ENCODE measurements around the gene LGALS9C. TPM values are rescaled to one million over a fixed set of nuclear protein-coding genes. Genes with fewer than 3 reads are reported as not detected.
"Not testable (repeated sequence)": the region's sequence is repeated elsewhere in the genome, so short reads cannot be mapped to it uniquely, and the experiment has no call there.

The LGALS9C gene
- total RNA-seq (2021): not detected in 3 replicates
- Bru-seq, nascent RNA: not detected
- long read RNA-seq, experiment 1: 0 reads
- long read RNA-seq, experiment 2: 0 reads
- long read RNA-seq, experiment 3: 0 reads

DNA sequence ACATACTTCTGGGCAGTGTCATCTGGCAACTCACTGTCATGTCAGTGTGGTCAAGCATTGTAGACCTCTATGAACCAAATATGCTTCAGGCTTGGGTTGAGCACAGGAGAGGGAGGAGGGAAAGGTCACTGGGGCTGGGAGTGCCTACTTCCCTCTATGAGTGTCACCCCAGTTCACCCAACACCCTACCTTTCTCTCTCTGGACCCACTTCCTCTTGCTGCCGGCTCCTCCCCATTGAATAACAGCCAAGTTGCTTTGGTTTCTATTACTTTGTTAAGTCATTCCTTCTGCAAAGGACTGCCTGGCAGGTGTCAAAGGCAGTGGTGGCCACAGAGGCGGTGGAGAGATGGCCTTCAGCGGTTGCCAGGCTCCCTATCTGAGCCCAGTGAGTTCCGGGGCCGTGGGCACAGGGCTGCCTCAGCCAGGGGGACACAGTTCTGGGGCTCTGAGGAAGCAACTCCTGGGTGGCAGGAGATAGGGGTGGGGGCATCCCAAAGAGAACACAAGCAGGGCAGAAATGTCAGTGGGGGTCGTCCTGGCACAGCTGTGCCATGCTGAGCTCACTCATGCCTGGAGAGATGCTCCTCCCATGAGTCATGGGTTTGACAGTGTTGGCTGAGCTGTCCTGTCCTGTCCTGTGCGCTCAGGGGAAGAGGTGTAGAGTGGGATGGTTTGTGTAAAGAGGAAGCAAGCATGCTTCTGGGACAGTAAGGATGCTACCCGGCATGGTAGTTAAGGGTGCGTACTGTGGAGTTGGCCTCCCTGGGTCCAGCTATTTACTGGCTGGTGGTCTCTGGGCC is at the start of gene LGALS9C:
LGALS9C (plus strand) TSS at position 282 of the 801 bp plus-strand sequence; CDS start at position 348, 66 bp downstream.
- H3K4me1 Mint-ChIP-seq; H3K4me3 Mint-ChIP-seq; ATAC-seq; H3K27me3 Mint-ChIP-seq (ENCODE audit: low read depth); POLR2A ChIA-PET; H3K27ac Mint-ChIP-seq; CTCF ChIA-PET; H3K36me3 Mint-ChIP-seq; H3K9me3 Mint-ChIP-seq; DNase-seq (ENCODE audit: low spot score): not testable (repeated sequence)

DNA sequence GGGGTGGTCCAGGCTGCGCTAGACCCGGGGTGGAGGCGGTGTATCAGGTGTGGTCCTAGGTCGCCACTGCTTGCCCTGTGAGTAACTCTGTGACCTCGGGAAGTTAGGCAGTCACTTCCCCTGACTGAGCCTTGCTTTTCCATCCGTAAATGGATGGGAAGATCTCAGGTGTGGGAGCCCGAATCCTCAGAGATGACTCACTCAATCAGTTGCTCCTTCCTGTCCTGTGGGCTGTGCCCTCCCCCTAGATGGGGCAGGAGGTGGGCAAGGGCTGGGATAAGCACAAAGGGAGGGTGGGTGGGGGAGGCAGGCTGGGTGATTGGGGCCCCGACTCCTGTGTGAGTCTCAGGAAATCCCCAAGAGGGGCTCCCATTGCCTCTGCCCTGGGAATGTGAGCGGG is 44.4 kb upstream of the LGALS9C start:
- CTCF ChIA-PET; H3K27ac Mint-ChIP-seq; H3K9me3 Mint-ChIP-seq; POLR2A ChIA-PET; H3K4me3 Mint-ChIP-seq; H3K4me1 Mint-ChIP-seq; ATAC-seq; H3K36me3 Mint-ChIP-seq; H3K27me3 Mint-ChIP-seq (ENCODE audit: low read depth); DNase-seq (ENCODE audit: low spot score): not testable (repeated sequence)

DNA sequence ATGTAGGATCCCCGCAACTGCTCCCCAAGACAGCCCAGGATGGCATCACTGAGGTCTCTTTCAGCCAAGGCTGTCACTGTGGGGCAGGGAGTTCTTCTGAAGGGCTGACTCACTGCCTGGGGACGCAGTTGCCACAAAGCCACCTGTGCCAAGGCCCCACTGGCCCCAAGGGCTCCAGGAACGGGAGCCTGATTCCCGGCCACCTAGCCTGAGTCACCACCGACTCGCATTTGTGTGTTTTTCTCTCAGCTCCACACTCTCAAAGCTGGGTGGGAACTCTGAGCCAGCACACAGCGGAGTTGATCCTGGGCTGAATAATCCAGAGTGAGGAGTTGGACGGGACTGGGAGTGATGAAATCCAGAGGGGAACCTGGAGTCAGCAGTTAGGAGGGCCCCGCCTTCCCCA is 37.1 kb upstream of the LGALS9C start:
- H3K9me3 Mint-ChIP-seq; DNase-seq (ENCODE audit: low spot score); H3K36me3 Mint-ChIP-seq; H3K27ac Mint-ChIP-seq; H3K27me3 Mint-ChIP-seq (ENCODE audit: low read depth); POLR2A ChIA-PET; H3K4me3 Mint-ChIP-seq; ATAC-seq; CTCF ChIA-PET; H3K4me1 Mint-ChIP-seq: not testable (repeated sequence)

DNA sequence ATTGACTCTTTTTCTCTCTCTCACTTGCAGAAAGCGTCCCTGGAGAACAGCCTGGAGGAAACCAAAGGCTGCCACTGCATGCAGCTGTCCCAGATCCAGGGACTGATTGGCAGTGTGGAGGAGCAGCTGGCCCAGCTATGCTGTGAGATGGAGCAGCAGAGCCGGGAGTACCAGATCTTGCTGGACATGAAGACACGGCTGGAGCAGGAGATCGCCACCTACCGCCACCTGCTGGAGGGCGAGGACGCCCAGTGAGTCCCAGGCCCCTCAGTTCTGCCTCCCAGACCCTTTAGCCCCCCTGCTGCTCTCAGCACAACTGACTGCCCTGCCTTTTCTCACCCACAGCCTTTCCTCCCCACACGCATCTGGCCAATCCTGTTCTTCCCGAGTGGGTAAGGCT is 34.5 kb upstream of the LGALS9C start:
- POLR2A ChIA-PET; H3K27me3 Mint-ChIP-seq (ENCODE audit: low read depth); H3K9me3 Mint-ChIP-seq; H3K4me3 Mint-ChIP-seq; H3K36me3 Mint-ChIP-seq; CTCF ChIA-PET; H3K27ac Mint-ChIP-seq; H3K4me1 Mint-ChIP-seq: not testable (repeated sequence)
- TF ChIP-seq, protein P1, sequence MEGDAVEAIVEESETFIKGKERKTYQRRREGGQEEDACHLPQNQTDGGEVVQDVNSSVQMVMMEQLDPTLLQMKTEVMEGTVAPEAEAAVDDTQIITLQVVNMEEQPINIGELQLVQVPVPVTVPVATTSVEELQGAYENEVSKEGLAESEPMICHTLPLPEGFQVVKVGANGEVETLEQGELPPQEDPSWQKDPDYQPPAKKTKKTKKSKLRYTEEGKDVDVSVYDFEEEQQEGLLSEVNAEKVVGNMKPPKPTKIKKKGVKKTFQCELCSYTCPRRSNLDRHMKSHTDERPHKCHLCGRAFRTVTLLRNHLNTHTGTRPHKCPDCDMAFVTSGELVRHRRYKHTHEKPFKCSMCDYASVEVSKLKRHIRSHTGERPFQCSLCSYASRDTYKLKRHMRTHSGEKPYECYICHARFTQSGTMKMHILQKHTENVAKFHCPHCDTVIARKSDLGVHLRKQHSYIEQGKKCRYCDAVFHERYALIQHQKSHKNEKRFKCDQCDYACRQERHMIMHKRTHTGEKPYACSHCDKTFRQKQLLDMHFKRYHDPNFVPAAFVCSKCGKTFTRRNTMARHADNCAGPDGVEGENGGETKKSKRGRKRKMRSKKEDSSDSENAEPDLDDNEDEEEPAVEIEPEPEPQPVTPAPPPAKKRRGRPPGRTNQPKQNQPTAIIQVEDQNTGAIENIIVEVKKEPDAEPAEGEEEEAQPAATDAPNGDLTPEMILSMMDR (IDR thresholded peaks at IDR 0.05): peak; percentile 17; the same call in 1 of the 2 replicates
- DNase-seq (ENCODE audit: low spot score) (peak; percentile 91), ATAC-seq (peak; percentile 82)

DNA sequence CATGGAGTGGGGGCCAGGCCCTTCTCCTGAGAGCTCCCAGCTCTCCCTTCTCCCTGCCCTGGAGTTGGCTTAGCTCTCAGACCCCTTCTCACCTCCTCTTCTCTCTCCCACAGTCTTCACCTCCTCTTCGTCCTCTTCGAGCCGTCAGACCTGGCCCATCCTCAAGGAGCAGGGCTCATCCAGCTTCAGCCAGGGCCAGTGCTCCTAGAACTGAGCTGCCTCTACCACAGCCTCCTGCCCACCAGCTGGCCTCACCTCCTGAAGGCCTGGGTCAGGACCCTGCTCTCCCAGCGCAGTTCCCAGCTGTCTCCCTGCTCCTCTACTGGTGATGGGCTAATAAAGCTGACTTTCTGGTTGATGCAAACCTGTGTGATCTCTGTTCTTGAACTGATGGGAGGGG is 34.1 kb upstream of the LGALS9C start:
- H3K27me3 Mint-ChIP-seq (ENCODE audit: low read depth); H3K9me3 Mint-ChIP-seq; H3K36me3 Mint-ChIP-seq; DNase-seq (ENCODE audit: low spot score); ATAC-seq; POLR2A ChIA-PET; H3K4me1 Mint-ChIP-seq; H3K4me3 Mint-ChIP-seq; CTCF ChIA-PET; H3K27ac Mint-ChIP-seq: not testable (repeated sequence)

DNA sequence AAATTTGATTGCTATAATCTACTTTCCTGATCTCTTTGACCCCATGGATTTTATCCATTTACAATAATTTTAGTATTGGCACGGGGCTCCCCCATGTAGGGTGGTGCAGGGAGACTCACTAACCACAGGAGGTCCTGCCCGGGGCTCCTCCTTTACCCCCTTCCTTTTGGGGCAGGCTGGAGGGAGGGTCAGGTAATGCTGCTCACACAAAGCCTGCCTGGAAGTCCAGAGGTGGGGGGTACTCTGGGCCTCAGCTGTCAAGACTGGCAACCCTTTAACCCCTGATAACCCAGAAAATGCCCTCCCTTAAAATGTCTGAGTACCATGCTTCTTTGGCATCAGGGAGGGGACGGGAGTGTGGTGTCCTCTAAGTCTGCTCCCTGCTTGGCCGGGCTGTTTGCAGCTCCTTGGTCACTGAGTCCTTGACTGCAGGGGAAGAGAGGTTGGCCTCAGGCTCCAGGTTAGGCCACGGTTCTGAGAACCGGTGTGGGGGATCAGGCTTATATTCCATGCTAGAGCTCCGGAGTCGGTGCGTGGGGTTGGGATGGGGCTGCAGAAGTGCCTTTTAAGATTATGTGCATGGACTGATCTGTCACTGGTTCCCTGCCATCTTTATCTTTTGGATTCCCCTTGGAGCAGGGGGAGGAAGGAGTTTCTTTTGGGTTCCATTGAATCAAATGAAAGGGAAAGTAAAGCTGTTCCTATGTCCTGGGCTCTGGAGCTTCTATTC is 28.9 kb upstream of the LGALS9C start:
- POLR2A ChIA-PET; H3K4me3 Mint-ChIP-seq; H3K27ac Mint-ChIP-seq; CTCF ChIA-PET; DNase-seq (ENCODE audit: low spot score); H3K27me3 Mint-ChIP-seq (ENCODE audit: low read depth); H3K9me3 Mint-ChIP-seq; H3K4me1 Mint-ChIP-seq; H3K36me3 Mint-ChIP-seq; ATAC-seq: not testable (repeated sequence)

DNA sequence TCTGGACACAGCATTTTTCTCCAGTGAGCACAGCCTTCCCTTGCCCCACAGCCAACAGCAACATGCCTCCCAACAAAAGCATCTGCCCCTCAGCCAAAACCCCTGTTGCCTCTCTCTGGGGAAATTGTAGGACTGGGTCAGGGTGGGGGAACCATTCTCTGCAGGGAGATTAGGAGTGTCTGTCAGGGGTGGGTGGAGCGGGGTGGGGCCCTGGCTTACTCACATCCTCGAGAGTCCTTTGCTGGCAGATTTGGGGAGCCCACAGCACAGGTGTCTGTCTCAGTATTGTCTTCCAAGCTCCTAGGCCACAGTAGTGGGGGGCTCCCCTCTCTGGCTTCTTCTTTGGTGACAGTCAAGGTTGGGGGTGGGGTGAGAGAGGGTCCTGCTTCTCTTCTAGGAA is 28.3 kb upstream of the LGALS9C start:
- ATAC-seq: not testable (repeated sequence)

DNA sequence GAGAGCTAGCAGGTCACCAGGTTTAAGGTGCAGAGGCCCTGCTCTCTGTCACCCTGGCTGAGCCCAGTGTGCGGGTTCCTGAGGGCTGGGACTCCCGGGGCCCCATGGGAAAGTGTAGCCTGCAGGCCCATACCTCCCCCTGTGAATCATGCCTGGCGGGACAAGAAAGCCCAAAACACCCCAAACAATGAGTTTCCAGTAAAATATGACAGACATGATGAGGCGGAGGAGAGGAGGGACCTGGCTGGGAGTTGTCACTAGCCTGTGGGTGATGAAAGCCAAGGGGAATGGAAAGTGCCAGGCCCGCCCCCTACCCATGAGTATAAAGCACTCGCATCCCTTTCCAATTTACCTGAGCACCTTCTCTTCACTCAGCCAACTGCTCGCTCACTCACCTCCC is 26.8 kb upstream of the LGALS9C start:
- ATAC-seq; H3K27me3 Mint-ChIP-seq (ENCODE audit: low read depth); H3K4me3 Mint-ChIP-seq; DNase-seq (ENCODE audit: low spot score); H3K4me1 Mint-ChIP-seq; POLR2A ChIA-PET; H3K9me3 Mint-ChIP-seq; H3K27ac Mint-ChIP-seq; H3K36me3 Mint-ChIP-seq; CTCF ChIA-PET: not testable (repeated sequence)

More for the DNA sequence above, 28.3 kb upstream of the LGALS9C start:
- H3K9me3 Mint-ChIP-seq; POLR2A ChIA-PET; H3K36me3 Mint-ChIP-seq; H3K4me1 Mint-ChIP-seq; CTCF ChIA-PET; H3K4me3 Mint-ChIP-seq; H3K27me3 Mint-ChIP-seq (ENCODE audit: low read depth); H3K27ac Mint-ChIP-seq; DNase-seq (ENCODE audit: low spot score): not testable (repeated sequence)

DNA sequence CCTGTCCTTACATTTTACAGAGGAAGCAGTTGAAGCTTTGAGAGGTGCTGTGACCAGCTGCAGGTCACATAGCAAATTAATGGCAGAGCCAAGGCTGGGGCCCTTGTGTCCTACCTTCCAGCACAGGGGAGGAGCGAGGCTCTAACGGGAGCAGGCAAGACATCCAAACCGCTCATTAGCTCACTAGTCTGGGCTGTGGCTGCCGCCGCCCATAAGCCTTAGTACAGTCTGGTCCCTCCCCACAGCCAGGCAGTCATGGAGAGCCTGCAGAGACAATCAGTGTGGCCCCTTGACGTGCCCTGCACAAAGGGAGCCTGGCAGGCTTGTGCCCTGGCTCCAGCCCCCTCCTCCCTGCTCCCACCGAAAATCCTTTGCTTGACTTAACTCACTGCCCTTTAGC is 25.6 kb upstream of the LGALS9C start:
- ATAC-seq; H3K27ac Mint-ChIP-seq; H3K4me1 Mint-ChIP-seq; H3K27me3 Mint-ChIP-seq (ENCODE audit: low read depth); H3K9me3 Mint-ChIP-seq; DNase-seq (ENCODE audit: low spot score); H3K4me3 Mint-ChIP-seq; H3K36me3 Mint-ChIP-seq; CTCF ChIA-PET; POLR2A ChIA-PET: not testable (repeated sequence)

DNA sequence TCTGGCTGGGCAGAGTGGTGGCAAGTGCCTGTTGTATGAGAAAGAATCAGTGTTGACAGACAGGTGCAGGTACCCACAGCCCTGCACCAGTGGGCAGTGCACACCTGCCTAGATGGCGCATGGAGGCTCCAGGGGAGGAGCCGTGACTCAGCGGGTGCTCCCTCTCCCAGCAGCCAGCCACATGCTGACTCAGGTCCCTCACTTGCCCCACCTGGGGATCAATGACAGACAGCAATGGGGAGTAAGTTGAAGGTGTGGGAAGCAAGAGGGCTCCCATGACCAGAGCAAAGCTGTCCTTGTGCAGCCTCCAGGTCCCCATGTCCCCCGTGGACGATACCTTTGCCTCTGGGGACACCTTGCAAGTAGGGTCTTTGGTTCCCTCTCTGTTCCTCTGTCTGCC is 24.6 kb upstream of the LGALS9C start:
- DNase-seq (ENCODE audit: low spot score); H3K4me3 Mint-ChIP-seq; H3K36me3 Mint-ChIP-seq; H3K4me1 Mint-ChIP-seq; POLR2A ChIA-PET; CTCF ChIA-PET; H3K9me3 Mint-ChIP-seq; H3K27ac Mint-ChIP-seq; H3K27me3 Mint-ChIP-seq (ENCODE audit: low read depth): not testable (repeated sequence)
- peak; percentile 24; the same call in 1 of the 2 replicates for ATAC-seq

DNA sequence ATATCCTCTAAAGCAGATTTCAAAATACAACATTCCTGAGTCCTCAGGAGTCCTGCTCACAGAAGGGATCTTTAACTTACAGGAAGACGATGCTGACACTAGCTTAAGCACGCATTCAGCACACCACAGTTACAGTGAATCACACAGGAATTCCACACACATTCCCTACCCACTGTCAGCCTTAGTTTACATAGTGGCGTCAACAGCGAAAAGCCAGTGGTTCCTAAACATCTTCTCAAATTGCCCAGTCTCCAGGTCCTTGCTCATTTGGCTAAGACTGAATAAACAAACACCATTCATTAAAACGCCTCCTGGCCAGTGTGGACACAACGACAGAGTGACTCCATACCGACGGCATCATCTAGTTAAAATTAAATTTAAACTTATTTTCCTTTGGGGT is 17.6 kb upstream of the LGALS9C start:
- DNase-seq (ENCODE audit: low spot score): not testable (repeated sequence)
- ATAC-seq: peak; percentile 93

More for the DNA sequence above, 17.6 kb upstream of the LGALS9C start:
- H3K4me1 Mint-ChIP-seq; CTCF ChIA-PET; POLR2A ChIA-PET; H3K4me3 Mint-ChIP-seq; H3K27me3 Mint-ChIP-seq (ENCODE audit: low read depth); H3K9me3 Mint-ChIP-seq; H3K36me3 Mint-ChIP-seq: not testable (repeated sequence)
- H3K27ac Mint-ChIP-seq: peak overlapping the region; percentile 12; the same call in 1 of the 2 replicates
